Lung (tissue), 12 donors: ENCODE data around the gene FSIP1. TPM values are rescaled to one million over a fixed set of nuclear protein-coding genes. Genes with fewer than 3 reads are reported as not detected.

Source experiments
- ATAC-seq: fragments of 200-7000 bp; cut with Tn5 transposase; one replicate; pipeline ENCODE4 v1.9.1; 2020; ENCODE audit warnings: moderate number of reproducible peaks; ENCODE audit not compliant: insufficient read depth, low FRiP score
- DNase-seq, 3 donors: peaks; one replicate each; pipeline ENCODE4 v3.0.0-alpha.2; 2013 to 2017
- H3K27ac ChIP-seq, 2 donors: one replicate each; pipeline ENCODE4 v1.5.1; 2013; ENCODE audit warnings: mild to moderate bottlenecking in 2 of 2, moderate library complexity in 2 of 2, control low read depth in 1 of 2, inconsistent platforms in 1 of 2, low read depth in 1 of 2, low read length in 1 of 2
- H3K27me3 ChIP-seq, 3 donors: one replicate each; pipeline ENCODE4 v1.5.1; 2013; ENCODE audit warnings: low read length in 2 of 3; ENCODE audit not compliant: control insufficient read depth in 3 of 3, insufficient read depth in 3 of 3
- H3K36me3 ChIP-seq, 4 donors: one replicate each; pipeline ENCODE4 v1.5.1; 2013; ENCODE audit warnings: low read length in 4 of 4, mild to moderate bottlenecking in 1 of 4, moderate library complexity in 1 of 4; ENCODE audit not compliant: control insufficient read depth in 4 of 4, insufficient read depth in 4 of 4
- H3K4me1 ChIP-seq, 5 donors: one replicate each; pipeline ENCODE4 v1.5.1; 2013; ENCODE audit warnings: low read length in 5 of 5, mild to moderate bottlenecking in 2 of 5, moderate library complexity in 1 of 5; ENCODE audit not compliant: control insufficient read depth in 5 of 5, insufficient read depth in 5 of 5
- H3K4me3 ChIP-seq: one replicate; pipeline ENCODE4 v1.5.1; 2013; ENCODE audit warnings: mild to moderate bottlenecking, control low read depth, moderate library complexity
- H3K9ac ChIP-seq, 2 donors: one replicate each; pipeline ENCODE4 v1.5.1; 2013; ENCODE audit warnings: low read length in 2 of 2, control low read depth in 1 of 2; ENCODE audit not compliant: insufficient read depth in 1 of 2
- H3K9me3 ChIP-seq, 4 donors: one replicate each; pipeline ENCODE4 v1.5.1; 2013; ENCODE audit warnings: low read length in 3 of 4, mild to moderate bottlenecking in 1 of 4, moderate library complexity in 1 of 4; ENCODE audit not compliant: control insufficient read depth in 4 of 4, insufficient read depth in 3 of 4
- CTCF ChIP-seq: IDR thresholded peaks from 2 replicates; pipeline ENCODE4 v1.5.1; 2012; ENCODE audit warnings: mild to moderate bottlenecking; ENCODE audit errors: control extremely low read depth, extremely low read depth
- whole genome bisulfite sequencing, 2 donors: extraction: QIAGEN DNeasy Blood & Tissue Kit; methylation state at CpG; one replicate each; pipeline ENCODE4 v1.1.7; 2013; 5-methylcytosine and 5-hydroxymethylcytosine counted together
- polyA plus RNA-seq, 2 donors: library from polyadenylated mRNA; stranded (reverse); fragments of 200-250 nt; gene quantifications; one replicate each; pipeline ENCODE4 v1.2.1, GENCODE V29; 2013
- total RNA-seq, 2 donors: library from RNA; depleted of rRNA in 1 of 2; stranded (reverse); fragments of >200 nt in 1 of 2; gene quantifications; one replicate each; pipeline ENCODE4 v1.2.1, GENCODE V29; 2014 to 2021
- donor health status: control.
- donor health status: control.
- donor health status: Bipolar disorder and iron deficiency.
- donor health status: healthy.
- donor health status: DM: yes; HTN: yes; CAD: no.

FSIP1 gene
- total and polyA plus RNA-seq, 4 donors, result 0.35 to 2.2 (median 0.98) TPM

GRCh38 chr15:39728845-39729244 is 53.8 kb downstream of the FSIP1 start:
- Histone ChIP-seq H3K27me3 (no peaks in the 10 kb centered on the region), H3K9me3 (no peaks in the 10 kb centered on the region), H3K4me3 (no peak overlapping the region), H3K9ac (no peak overlapping the region), H3K27ac (no peak overlapping the region), H3K4me1 (no peaks in the 10 kb centered on the region), H3K36me3 (no peaks in the 10 kb centered on the region)
- ATAC-seq, result no peak
- WGBS, 2 donors, result 86 to 91% methylated on average over 2 of the region's 2 CpGs
- no peak for DNase-seq
- no peak for TF ChIP-seq CTCF

GRCh38 chr15:39721893-39722292 is 60.7 kb downstream of the FSIP1 start:
- TF ChIP-seq CTCF, result no peak
- no peaks in the 10 kb centered on the region for H3K9me3 ChIP-seq
- H3K27ac ChIP-seq, result no peak overlapping the region
- no peaks in the 10 kb centered on the region for H3K27me3 ChIP-seq
- no peak for ATAC-seq
- no peak overlapping the region for H3K9ac ChIP-seq
- no peak for DNase-seq
- no peak overlapping the region for H3K4me3 ChIP-seq
- no peaks in the 10 kb centered on the region for H3K4me1 ChIP-seq
- 93 to 96% methylated on average over 6 of the region's 6 CpGs for WGBS, 2 donors
- H3K36me3 ChIP-seq, result no peaks in the 10 kb centered on the region

GRCh38 chr15:39720621-39721611 is 61.7 kb downstream of the FSIP1 start:
- H3K4me1 ChIP-seq, result no peaks in the 10 kb centered on the region
- 84 to 87% methylated on average over 6 of the region's 6 CpGs for WGBS, 2 donors
- H3K27ac ChIP-seq, result no peak overlapping the region
- H3K9me3 ChIP-seq, result no peaks in the 10 kb centered on the region
- no peaks in the 10 kb centered on the region for H3K36me3 ChIP-seq
- DNase-seq (no peak), ATAC-seq (no peak)
- TF ChIP-seq CTCF, result no peak
- no peak overlapping the region for H3K4me3 ChIP-seq
- H3K27me3 ChIP-seq, result no peaks in the 10 kb centered on the region
- H3K9ac ChIP-seq, result no peak overlapping the region
